K562 (cell line): ENCODE measurements around the gene HOXC4. TPM values are rescaled to one million over a fixed set of nuclear protein-coding genes. Genes with fewer than 3 reads are reported as not detected.

Source experiments
- ATAC-seq: fragments of 200-7000 bp; cut with Tn5 transposase; 3 replicates; pipeline ENCODE4 v1.9.1; 2020; ENCODE audit warnings: moderate library complexity
- BruUV-seq: library from RNA; stranded (reverse); fragments of 400-500 nt; replicated peaks from 2 replicates; lab custom pipeline; 2021; lab: Mats Ljungman, UMichigan
- CTCF ChIA-PET: fragments of 300-600 bp; formaldehyde crosslinking; extraction: SDS; loops from one replicate; lab custom pipeline; 2021; ENCODE audit warnings: low intra/inter-chr PET ratio; lab: Yijun Ruan, JAX
- POLR2A ChIA-PET: fragments of 300-600, 350-650 bp; sonication (Branson Sonifier 250); formaldehyde crosslinking; extraction: SDS; loops from one replicate; lab custom pipeline; 2021; ENCODE audit warnings: antibody characterized with exemption, inconsistent platforms; lab: Yijun Ruan, JAX
- DNase-seq, 4 experiments: peaks; one replicate each; pipeline versions ENCODE4 v3.0.0 to v3.0.0-alpha.2; 2011 to 2018; ENCODE audit warnings: low spot score in 3 of 4, mixed read lengths in 3 of 4; ENCODE audit errors: extremely low read depth in 1 of 4
- FAIRE-seq: peaks from 2 replicates; lab custom pipeline; 2011; peaks lifted over from hg19 to GRCh38; lab: Jason Lieb, UNC
- H2AFZ ChIP-seq: 2 replicates; pipeline ENCODE4 v1.6.0; 2011; ENCODE audit warnings: low read depth, low read length, control low read depth, inconsistent platforms
- H3K27ac ChIP-seq: fragments of 200-600 bp; 3 replicates; pipeline ENCODE4 v1.8.0; 2011; ENCODE audit warnings: low read depth, mild to moderate bottlenecking, control low read depth, inconsistent platforms, low read length, moderate library complexity, mixed read lengths; ENCODE audit errors: extremely low read depth
- H3K27me3 ChIP-seq, 2 experiments: fragments of 300-600 bp in 1 of 2; 2 replicates in 1 of 2; 3 replicates in 1 of 2; pipeline versions ENCODE4 v1.6.0 to v1.8.0; 2011; ENCODE audit warnings: inconsistent platforms in 2 of 2, low read length in 2 of 2, mild to moderate bottlenecking in 1 of 2, mixed read lengths in 1 of 2, moderate library complexity in 1 of 2; ENCODE audit not compliant: control insufficient read depth in 2 of 2, insufficient read depth in 2 of 2
- H3K36me3 ChIP-seq: fragments of 300-600 bp; 3 replicates; pipeline ENCODE4 v1.8.0; 2011; ENCODE audit warnings: mild to moderate bottlenecking, low read length, inconsistent platforms; ENCODE audit not compliant: control insufficient read depth, insufficient read depth
- H3K4me1 ChIP-seq, 2 experiments: fragments of 200-600 bp in 1 of 2; replicated peaks in 1 of 2; 2 replicates in 1 of 2; 3 replicates in 1 of 2; pipeline versions ENCODE4 v1.5.1 to v1.8.0; 2011; ENCODE audit warnings: inconsistent platforms in 2 of 2, low read length in 2 of 2, mild to moderate bottlenecking in 1 of 2, mixed read lengths in 1 of 2, moderate library complexity in 1 of 2; ENCODE audit not compliant: control insufficient read depth in 2 of 2, insufficient read depth in 2 of 2
- H3K4me2 ChIP-seq: 2 replicates; pipeline ENCODE4 v1.6.1; 2011; ENCODE audit warnings: low read length, control low read depth, inconsistent platforms, mixed read lengths; ENCODE audit not compliant: insufficient read depth
- H3K4me3 ChIP-seq: fragments of 200-600 bp; sonication (generic), shearing (Covaris generic); 2 replicates; pipeline ENCODE4 v1.5.1; 2016; ENCODE audit warnings: control low read depth, inconsistent platforms
- H3K79me2 ChIP-seq: fragments of 200-600 bp; 3 replicates; pipeline ENCODE4 v1.8.0; 2011; ENCODE audit warnings: low read length, inconsistent platforms; ENCODE audit not compliant: control insufficient read depth, insufficient read depth
- H3K9ac ChIP-seq, 2 experiments: 2 replicates each; pipeline versions ENCODE4 v1.6.0 to v1.6.1; 2011; ENCODE audit warnings: low read depth in 2 of 2, low read length in 2 of 2, control low read depth in 1 of 2, inconsistent platforms in 1 of 2, mild to moderate bottlenecking in 1 of 2, mixed read lengths in 1 of 2; ENCODE audit not compliant: insufficient read depth in 1 of 2
- H3K9me1 ChIP-seq: one replicate; pipeline ENCODE4 v1.6.0; 2011; ENCODE audit warnings: inconsistent platforms, mild to moderate bottlenecking, low read length, moderate library complexity; ENCODE audit not compliant: control insufficient read depth, insufficient read depth
- H3K9me3 ChIP-seq: replicated peaks from 2 replicates; pipeline ENCODE4 v1.5.1; 2011; ENCODE audit warnings: low read depth, low read length, inconsistent platforms; ENCODE audit not compliant: control insufficient read depth, insufficient read depth
- H4K20me1 ChIP-seq: replicated peaks from 2 replicates; pipeline ENCODE4 v1.6.1; 2011; ENCODE audit warnings: low read length, inconsistent platforms, mixed read lengths; ENCODE audit not compliant: control insufficient read depth, insufficient read depth
- CCAR2 ChIP-seq: fragments of 200-400 bp; formaldehyde crosslinking; IDR thresholded peaks from 2 replicates; pipeline ENCODE4 v1.6.1; 2017; ENCODE audit warnings: mild to moderate bottlenecking, low read depth, low read length
- KLF13 ChIP-seq: fragments of 450-650 bp; IDR thresholded peaks from 2 replicates; pipeline ENCODE4 v1.6.1; 2016; ENCODE audit warnings: missing genetic modification characterization, low read depth, mild to moderate bottlenecking, missing compliant biosample characterization, moderate library complexity, borderline replicate concordance
- MCM3 ChIP-seq: fragments of 450-650 bp; IDR thresholded peaks from 2 replicates; pipeline ENCODE4 v1.6.1; 2016
- SMARCC2 ChIP-seq: fragments of 450-650 bp; IDR thresholded peaks from 2 replicates; pipeline ENCODE4 v1.6.1; 2017; ENCODE audit warnings: antibody characterized with exemption, moderate library complexity, mild to moderate bottlenecking, low read depth
- ZNF133 ChIP-seq: fragments of 250-450 bp; sonication (Bioruptor Pico); IDR thresholded peaks from 2 replicates; pipeline ENCODE4 v1.4.0; 2020; ENCODE audit warnings: mild to moderate bottlenecking
- ZNF707 ChIP-seq: fragments of 250-450 bp; sonication (Bioruptor Pico); conservative IDR thresholded peaks from 2 replicates; pipeline ENCODE4 v1.8.0; 2022; ENCODE audit warnings: inconsistent platforms, mild to moderate bottlenecking, moderate library complexity
- WGBS: fragments of 100-300 bp; shearing (Covaris generic); methylation state at CpG from one replicate; pipeline ENCODE4 v1.1.6; 2016; ENCODE audit warnings: low coverage, mixed read lengths; ENCODE audit not compliant: insufficient coverage; ENCODE audit errors: missing lambda C conversion rate; 5-methylcytosine and 5-hydroxymethylcytosine counted together
- in situ Hi-C: fragments of 300-500 bp; cut with MboI; formaldehyde crosslinking; loops from 4 replicates; pipeline ENCODE4 v1.15.0; 2018; ENCODE audit warnings: inconsistent platforms, mixed read lengths
- intact Hi-C: fragments of 100-400 bp; cut with micrococcal nuclease; formaldehyde crosslinking; loops from 2 replicates; pipeline ENCODE4 v1.14.2; 2022
- polyA plus RNA-seq, 8 experiments: library from polyadenylated mRNA; depleted of rRNA in 4 of 8; stranded (reverse) in 5 of 8; unstranded in 3 of 8; fragments of >200 nt; fragmentation: Nextera tagmentation in 2 of 8; fragmentation: Illumina TruSeq in 1 of 8; extraction: Ambion mirVana in 2 of 8; extraction: Trizol in 1 of 8; gene quantifications; 2 replicates each; pipeline versions ENCODE4 v1.2.1 to v1.2.3, GENCODE V29; 2011 to 2014; ENCODE audit warnings: inconsistent platforms in 1 of 8, missing spikeins in 1 of 8
- total RNA-seq, 7 experiments: library from RNA; depleted of rRNA in 6 of 7; stranded (reverse); fragments of >200 nt in 6 of 7; fragmentation: Illumina TruSeq in 2 of 7; extraction: Trizol in 2 of 7; gene quantifications; 2 replicates each; pipeline versions ENCODE4 v1.2.1 to v1.2.3, GENCODE V29; 2011 to 2021; ENCODE audit warnings: low replicate concordance in 1 of 7
- TF ChIP-seq, protein P1 (sequence below): sonication (generic); formaldehyde crosslinking; IDR thresholded peaks from 2 replicates; pipeline ENCODE4 v1.8.1; 2023; ENCODE audit warnings: mild to moderate bottlenecking, missing genetic modification reagents
- TF ChIP-seq, protein P2 (sequence below): fragments of 250-450 bp; sonication (Bioruptor Pico); IDR thresholded peaks from 2 replicates; pipeline ENCODE4 v1.5.0; 2021; ENCODE audit warnings: mild to moderate bottlenecking, borderline replicate concordance
- TF ChIP-seq, protein P3 (sequence below): fragments of 250-450 bp; sonication (Bioruptor Pico); IDR thresholded peaks from 2 replicates; pipeline ENCODE4 v1.5.0; 2021
- TF ChIP-seq, protein P4 (sequence below): sonication (generic); formaldehyde crosslinking; IDR thresholded peaks from 2 replicates; pipeline ENCODE4 v1.4.0; 2020; ENCODE audit warnings: mild to moderate bottlenecking, missing genetic modification reagents
- TF ChIP-seq, protein P5 (sequence below): fragments of 450-650 bp; formaldehyde crosslinking; IDR thresholded peaks from 2 replicates; pipeline ENCODE4 v1.4.0; 2020; ENCODE audit warnings: mild to moderate bottlenecking, mixed read lengths

The HOXC4 gene
- total and polyA plus RNA-seq, 9 of the 15 experiments (the other 6 are each of a cell fraction or from before 2014, with no cell fraction given) = 0.06 to 1.5 (median 0.44) TPM; not detected in 1

DNA sequence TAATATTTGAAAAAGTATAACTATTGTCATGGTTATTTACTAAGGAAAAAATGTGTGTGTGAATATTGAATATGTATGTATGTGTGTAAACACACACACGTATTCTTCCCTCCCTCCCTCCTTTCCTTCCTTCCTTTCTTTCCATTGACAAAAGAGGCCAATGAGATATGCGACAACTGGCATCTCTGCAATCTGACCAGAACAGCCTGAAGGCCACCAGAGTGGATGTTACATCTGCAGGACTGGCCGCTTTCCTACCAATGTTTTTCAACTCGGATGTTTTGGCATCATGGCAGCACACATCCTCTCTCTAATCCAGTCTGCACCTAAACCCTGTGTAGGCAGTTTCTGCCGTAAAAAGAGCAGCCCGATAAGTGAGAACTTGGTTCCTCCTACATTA, 20.7 kb downstream of the HOXC4 start (continued):
- TF ChIP-seq, protein P1, sequence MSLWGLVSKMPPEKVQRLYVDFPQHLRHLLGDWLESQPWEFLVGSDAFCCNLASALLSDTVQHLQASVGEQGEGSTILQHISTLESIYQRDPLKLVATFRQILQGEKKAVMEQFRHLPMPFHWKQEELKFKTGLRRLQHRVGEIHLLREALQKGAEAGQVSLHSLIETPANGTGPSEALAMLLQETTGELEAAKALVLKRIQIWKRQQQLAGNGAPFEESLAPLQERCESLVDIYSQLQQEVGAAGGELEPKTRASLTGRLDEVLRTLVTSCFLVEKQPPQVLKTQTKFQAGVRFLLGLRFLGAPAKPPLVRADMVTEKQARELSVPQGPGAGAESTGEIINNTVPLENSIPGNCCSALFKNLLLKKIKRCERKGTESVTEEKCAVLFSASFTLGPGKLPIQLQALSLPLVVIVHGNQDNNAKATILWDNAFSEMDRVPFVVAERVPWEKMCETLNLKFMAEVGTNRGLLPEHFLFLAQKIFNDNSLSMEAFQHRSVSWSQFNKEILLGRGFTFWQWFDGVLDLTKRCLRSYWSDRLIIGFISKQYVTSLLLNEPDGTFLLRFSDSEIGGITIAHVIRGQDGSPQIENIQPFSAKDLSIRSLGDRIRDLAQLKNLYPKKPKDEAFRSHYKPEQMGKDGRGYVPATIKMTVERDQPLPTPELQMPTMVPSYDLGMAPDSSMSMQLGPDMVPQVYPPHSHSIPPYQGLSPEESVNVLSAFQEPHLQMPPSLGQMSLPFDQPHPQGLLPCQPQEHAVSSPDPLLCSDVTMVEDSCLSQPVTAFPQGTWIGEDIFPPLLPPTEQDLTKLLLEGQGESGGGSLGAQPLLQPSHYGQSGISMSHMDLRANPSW = no peak
- TF ChIP-seq, protein P2, sequence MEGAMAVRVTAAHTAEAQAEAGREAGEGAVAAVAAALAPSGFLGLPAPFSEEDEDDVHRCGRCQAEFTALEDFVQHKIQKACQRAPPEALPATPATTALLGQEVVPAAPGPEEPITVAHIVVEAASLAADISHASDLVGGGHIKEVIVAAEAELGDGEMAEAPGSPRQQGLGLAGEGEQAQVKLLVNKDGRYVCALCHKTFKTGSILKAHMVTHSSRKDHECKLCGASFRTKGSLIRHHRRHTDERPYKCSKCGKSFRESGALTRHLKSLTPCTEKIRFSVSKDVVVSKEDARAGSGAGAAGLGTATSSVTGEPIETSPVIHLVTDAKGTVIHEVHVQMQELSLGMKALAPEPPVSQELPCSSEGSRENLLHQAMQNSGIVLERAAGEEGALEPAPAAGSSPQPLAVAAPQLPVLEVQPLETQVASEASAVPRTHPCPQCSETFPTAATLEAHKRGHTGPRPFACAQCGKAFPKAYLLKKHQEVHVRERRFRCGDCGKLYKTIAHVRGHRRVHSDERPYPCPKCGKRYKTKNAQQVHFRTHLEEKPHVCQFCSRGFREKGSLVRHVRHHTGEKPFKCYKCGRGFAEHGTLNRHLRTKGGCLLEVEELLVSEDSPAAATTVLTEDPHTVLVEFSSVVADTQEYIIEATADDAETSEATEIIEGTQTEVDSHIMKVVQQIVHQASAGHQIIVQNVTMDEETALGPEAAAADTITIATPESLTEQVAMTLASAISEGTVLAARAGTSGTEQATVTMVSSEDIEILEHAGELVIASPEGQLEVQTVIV (CRISPR knock-in tag) = no peak
- TF ChIP-seq SMARCC2 = no peak

DNA sequence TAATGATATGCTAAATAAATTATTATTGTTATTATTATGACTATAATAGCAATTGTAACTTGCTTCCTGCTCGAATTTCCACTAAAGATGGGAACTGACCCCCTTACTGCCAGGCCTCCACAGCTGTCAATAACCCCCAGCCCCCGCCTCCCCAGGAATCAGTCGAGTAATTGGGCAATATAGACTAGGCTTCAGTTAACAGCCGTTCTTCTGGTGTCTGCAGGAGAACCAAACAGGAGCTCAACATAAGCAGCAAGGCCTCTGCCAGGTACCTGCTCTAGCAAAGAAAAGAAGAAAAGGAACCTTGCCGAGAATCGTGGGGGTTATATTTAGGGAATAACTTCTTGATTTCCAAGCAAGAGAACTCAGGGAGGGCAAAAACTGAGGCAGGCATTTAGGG, 21.8 kb downstream of the HOXC4 start:
- H3K4me2 ChIP-seq = no peak overlapping the region
- no peak for ATAC-seq
- no peak overlapping the region for H3K9ac ChIP-seq
- intact Hi-C loops = no loop called here
- H3K79me2 ChIP-seq = no peaks in the 10 kb centered on the region
- BruUV-seq = no TSS peak
- no peak overlapping the region for H3K4me3 ChIP-seq
- no peak for DNase-seq
- H3K36me3 ChIP-seq = no peaks in the 10 kb centered on the region
- WGBS = 17% methylated on average over 6 of the region's 6 CpGs
- H3K27me3 ChIP-seq = 0 out of 5 replicates have a peak, but pooled peaks cover 0 to 3% of the 10 kb centered on the region in 2 experiments
- H2AFZ ChIP-seq = no peak overlapping the region
- ChIA-PET POLR2A (interaction anchor here (0.7 to 0.9 kb wide), 2 partner anchors 157 to 187 kb away, joined by 3 to 4 read pairs; no protein-coding TSS in a partner anchor), CTCF (no interaction called here)
- no peaks in the 10 kb centered on the region for H3K9me3 ChIP-seq
- peaks cover 0 to 5% of the 10 kb centered on the region in 2 experiments; a peak in 3 of 5 replicates for H3K4me1 ChIP-seq
- in situ Hi-C loops = no loop called here
- H3K9me1 ChIP-seq = no peaks in the 10 kb centered on the region
- no peak for FAIRE-seq
- H3K27ac ChIP-seq = no peak overlapping the region
- H4K20me1 ChIP-seq = no peaks in the 10 kb centered on the region
- TF ChIP-seq KLF13 (tag) (no peak), MCM3 (no peak), ZNF133 (CRISPR knock-in tag) (no peak), ZNF707 (CRISPR knock-in tag) (no peak), CCAR2 (no peak)
- TF ChIP-seq, protein P3, sequence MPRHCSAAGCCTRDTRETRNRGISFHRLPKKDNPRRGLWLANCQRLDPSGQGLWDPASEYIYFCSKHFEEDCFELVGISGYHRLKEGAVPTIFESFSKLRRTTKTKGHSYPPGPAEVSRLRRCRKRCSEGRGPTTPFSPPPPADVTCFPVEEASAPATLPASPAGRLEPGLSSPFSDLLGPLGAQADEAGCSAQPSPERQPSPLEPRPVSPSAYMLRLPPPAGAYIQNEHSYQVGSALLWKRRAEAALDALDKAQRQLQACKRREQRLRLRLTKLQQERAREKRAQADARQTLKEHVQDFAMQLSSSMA (CRISPR knock-in tag) = no peak
- TF ChIP-seq, protein P4, sequence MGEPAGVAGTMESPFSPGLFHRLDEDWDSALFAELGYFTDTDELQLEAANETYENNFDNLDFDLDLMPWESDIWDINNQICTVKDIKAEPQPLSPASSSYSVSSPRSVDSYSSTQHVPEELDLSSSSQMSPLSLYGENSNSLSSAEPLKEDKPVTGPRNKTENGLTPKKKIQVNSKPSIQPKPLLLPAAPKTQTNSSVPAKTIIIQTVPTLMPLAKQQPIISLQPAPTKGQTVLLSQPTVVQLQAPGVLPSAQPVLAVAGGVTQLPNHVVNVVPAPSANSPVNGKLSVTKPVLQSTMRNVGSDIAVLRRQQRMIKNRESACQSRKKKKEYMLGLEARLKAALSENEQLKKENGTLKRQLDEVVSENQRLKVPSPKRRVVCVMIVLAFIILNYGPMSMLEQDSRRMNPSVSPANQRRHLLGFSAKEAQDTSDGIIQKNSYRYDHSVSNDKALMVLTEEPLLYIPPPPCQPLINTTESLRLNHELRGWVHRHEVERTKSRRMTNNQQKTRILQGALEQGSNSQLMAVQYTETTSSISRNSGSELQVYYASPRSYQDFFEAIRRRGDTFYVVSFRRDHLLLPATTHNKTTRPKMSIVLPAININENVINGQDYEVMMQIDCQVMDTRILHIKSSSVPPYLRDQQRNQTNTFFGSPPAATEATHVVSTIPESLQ (CRISPR knock-in tag) = no peak
- TF ChIP-seq, protein P5, sequence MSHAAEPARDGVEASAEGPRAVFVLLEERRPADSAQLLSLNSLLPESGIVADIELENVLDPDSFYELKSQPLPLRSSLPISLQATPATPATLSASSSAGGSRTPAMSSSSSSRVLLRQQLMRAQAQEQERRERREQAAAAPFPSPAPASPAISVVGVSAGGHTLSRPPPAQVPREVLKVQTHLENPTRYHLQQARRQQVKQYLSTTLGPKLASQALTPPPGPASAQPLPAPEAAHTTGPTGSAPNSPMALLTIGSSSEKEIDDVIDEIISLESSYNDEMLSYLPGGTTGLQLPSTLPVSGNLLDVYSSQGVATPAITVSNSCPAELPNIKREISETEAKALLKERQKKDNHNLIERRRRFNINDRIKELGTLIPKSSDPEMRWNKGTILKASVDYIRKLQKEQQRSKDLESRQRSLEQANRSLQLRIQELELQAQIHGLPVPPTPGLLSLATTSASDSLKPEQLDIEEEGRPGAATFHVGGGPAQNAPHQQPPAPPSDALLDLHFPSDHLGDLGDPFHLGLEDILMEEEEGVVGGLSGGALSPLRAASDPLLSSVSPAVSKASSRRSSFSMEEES (CRISPR knock-in tag) = no peak
